ENCODE data around the gene PPIH. TPM values are rescaled to one million over a fixed set of nuclear protein-coding genes. Genes with fewer than 3 reads are reported as not detected.

Gene PPIH
- total and polyA plus RNA-seq, 2 experiments from 2014 or later: 66.5 to 122 TPM

- no peak for TF ChIP-seq ZNF462 (CRISPR knock-in tag; IDR thresholded peaks at IDR 0.05)
These were observed 12.2 kb upstream of the PPIH start (continued) for GRCh38 chr1:42646056-42646455.

GRCh38 chr1:42657201-42657600 lies 1.0 kb upstream of the PPIH start:
- H3K36me3 ChIP-seq (ENCODE audit: insufficient read depth): peaks cover 17% of the 10 kb centered on the region; the same call in 1 of the 2 replicates
- H3K79me2 ChIP-seq (replicated peaks; ENCODE audit: insufficient read depth): peaks cover 34% of the 10 kb centered on the region
- H3K27ac ChIP-seq (ENCODE audit: low read depth): no peak overlapping the region
- H3K4me1 ChIP-seq (ENCODE audit: insufficient read depth): peaks cover 12% of the 10 kb centered on the region
- Mint-ChIP-seq H3K4me3 (peak overlapping the region; percentile 94), H3K4me1 (peaks cover 9% of the 10 kb centered on the region), H3K9me3 (no peaks in the 10 kb centered on the region), H3K36me3 (ENCODE audit: low read depth) (peaks cover 17% of the 10 kb centered on the region), H3K27me3 (ENCODE audit: insufficient read depth, low read depth, poor library complexity) (peaks cover 3% of the 10 kb centered on the region), H3K27ac (no peak overlapping the region)
- H3K4me2 ChIP-seq: peak overlapping the region; percentile 98; the same call in 1 of the 2 replicates
- H2AFZ ChIP-seq: peak overlapping the region; percentile 92
- H3K27me3 ChIP-seq (ENCODE audit: insufficient read depth): peaks cover 5% of the 10 kb centered on the region; the same call in 1 of the 2 replicates
- H4K20me1 ChIP-seq (replicated peaks; ENCODE audit: insufficient read depth): peaks cover 10% of the 10 kb centered on the region
- no peaks in the 10 kb centered on the region for H3K9me2 ChIP-seq (ENCODE audit: insufficient read depth)
- ATAC-seq (no peak), DNase-seq (ENCODE audit: low spot score) (no peak)
- H3K4me3 ChIP-seq: peak overlapping the region; percentile 99
- peaks cover 10% of the 10 kb centered on the region; the same call in 1 of the 2 replicates for H3F3A ChIP-seq (replicated peaks; ENCODE audit: low read depth)
- no peak for TF ChIP-seq ETS1 (IDR thresholded peaks at IDR 0.05)
- no peak for TF ChIP-seq EZH2phosphoT487 (IDR thresholded peaks at IDR 0.05; ENCODE audit: unreplicated experiment)
- TF ChIP-seq JUNB (IDR thresholded peaks at IDR 0.05; ENCODE audit: unreplicated experiment): no peak
- TF ChIP-seq ZNF462 (CRISPR knock-in tag; IDR thresholded peaks at IDR 0.05): no peak
- TF ChIP-seq ZNF114 (CRISPR knock-in tag; IDR thresholded peaks at IDR 0.05): no peak
- no peak for TF ChIP-seq ZNF331 (CRISPR knock-in tag; IDR thresholded peaks at IDR 0.05; ENCODE audit: low read depth)
- no peak for TF ChIP-seq STAT1 (IDR thresholded peaks at IDR 0.05; ENCODE audit: unreplicated experiment)
- TF ChIP-seq EZH2 (IDR thresholded peaks at IDR 0.05; ENCODE audit: low read depth, unreplicated experiment): no peak
- TF ChIP-seq CREB1 (CRISPR knock-in tag; IDR thresholded peaks at IDR 0.05; ENCODE audit: low read depth): no peak

Measured in GM23338 (cell line).